K562 (cell line): ENCODE data around the gene BEST2. TPM values are rescaled to one million over a fixed set of nuclear protein-coding genes. Genes with fewer than 3 reads are reported as not detected.

Experiments used
- ATAC-seq: fragments of 200-7000 bp; cut with Tn5 transposase; 3 replicates; pipeline ENCODE4 v1.9.1; 2020; ENCODE audit warnings: moderate library complexity
- BruUV-seq: library from RNA; stranded (reverse); fragments of 400-500 nt; replicated peaks from 2 replicates; lab custom pipeline; 2021; lab: Mats Ljungman, UMichigan
- CTCF ChIA-PET: fragments of 300-600 bp; formaldehyde crosslinking; extraction: SDS; loops from one replicate; lab custom pipeline; 2021; ENCODE audit warnings: low intra/inter-chr PET ratio; lab: Yijun Ruan, JAX
- POLR2A ChIA-PET: fragments of 300-600, 350-650 bp; sonication (Branson Sonifier 250); formaldehyde crosslinking; extraction: SDS; loops from one replicate; lab custom pipeline; 2021; ENCODE audit warnings: antibody characterized with exemption, inconsistent platforms; lab: Yijun Ruan, JAX
- DNase-seq, 4 experiments: peaks; one replicate each; pipeline versions ENCODE4 v3.0.0 to v3.0.0-alpha.2; 2011 to 2018; ENCODE audit warnings: low spot score in 3 of 4, mixed read lengths in 3 of 4; ENCODE audit errors: extremely low read depth in 1 of 4
- FAIRE-seq: peaks from 2 replicates; lab custom pipeline; 2011; peaks lifted over from hg19 to GRCh38; lab: Jason Lieb, UNC
- H2AFZ ChIP-seq: 2 replicates; pipeline ENCODE4 v1.6.0; 2011; ENCODE audit warnings: low read depth, low read length, control low read depth, inconsistent platforms
- H3K27ac ChIP-seq: fragments of 200-600 bp; 3 replicates; pipeline ENCODE4 v1.8.0; 2011; ENCODE audit warnings: low read depth, mild to moderate bottlenecking, control low read depth, inconsistent platforms, low read length, moderate library complexity, mixed read lengths; ENCODE audit errors: extremely low read depth
- H3K27me3 ChIP-seq, 2 experiments: fragments of 300-600 bp in 1 of 2; 2 replicates in 1 of 2; 3 replicates in 1 of 2; pipeline versions ENCODE4 v1.6.0 to v1.8.0; 2011; ENCODE audit warnings: inconsistent platforms in 2 of 2, low read length in 2 of 2, mild to moderate bottlenecking in 1 of 2, mixed read lengths in 1 of 2, moderate library complexity in 1 of 2; ENCODE audit not compliant: control insufficient read depth in 2 of 2, insufficient read depth in 2 of 2
- H3K36me3 ChIP-seq: fragments of 300-600 bp; 3 replicates; pipeline ENCODE4 v1.8.0; 2011; ENCODE audit warnings: mild to moderate bottlenecking, low read length, inconsistent platforms; ENCODE audit not compliant: control insufficient read depth, insufficient read depth
- H3K4me1 ChIP-seq, 2 experiments: fragments of 200-600 bp in 1 of 2; replicated peaks in 1 of 2; 2 replicates in 1 of 2; 3 replicates in 1 of 2; pipeline versions ENCODE4 v1.5.1 to v1.8.0; 2011; ENCODE audit warnings: inconsistent platforms in 2 of 2, low read length in 2 of 2, mild to moderate bottlenecking in 1 of 2, mixed read lengths in 1 of 2, moderate library complexity in 1 of 2; ENCODE audit not compliant: control insufficient read depth in 2 of 2, insufficient read depth in 2 of 2
- H3K4me2 ChIP-seq: 2 replicates; pipeline ENCODE4 v1.6.1; 2011; ENCODE audit warnings: low read length, control low read depth, inconsistent platforms, mixed read lengths; ENCODE audit not compliant: insufficient read depth
- H3K4me3 ChIP-seq: fragments of 200-600 bp; sonication (generic), shearing (Covaris generic); 2 replicates; pipeline ENCODE4 v1.5.1; 2016; ENCODE audit warnings: control low read depth, inconsistent platforms
- H3K79me2 ChIP-seq: fragments of 200-600 bp; 3 replicates; pipeline ENCODE4 v1.8.0; 2011; ENCODE audit warnings: low read length, inconsistent platforms; ENCODE audit not compliant: control insufficient read depth, insufficient read depth
- H3K9ac ChIP-seq, 2 experiments: 2 replicates each; pipeline versions ENCODE4 v1.6.0 to v1.6.1; 2011; ENCODE audit warnings: low read depth in 2 of 2, low read length in 2 of 2, control low read depth in 1 of 2, inconsistent platforms in 1 of 2, mild to moderate bottlenecking in 1 of 2, mixed read lengths in 1 of 2; ENCODE audit not compliant: insufficient read depth in 1 of 2
- H3K9me1 ChIP-seq: one replicate; pipeline ENCODE4 v1.6.0; 2011; ENCODE audit warnings: inconsistent platforms, mild to moderate bottlenecking, low read length, moderate library complexity; ENCODE audit not compliant: control insufficient read depth, insufficient read depth
- H3K9me3 ChIP-seq: replicated peaks from 2 replicates; pipeline ENCODE4 v1.5.1; 2011; ENCODE audit warnings: low read depth, low read length, inconsistent platforms; ENCODE audit not compliant: control insufficient read depth, insufficient read depth
- H4K20me1 ChIP-seq: replicated peaks from 2 replicates; pipeline ENCODE4 v1.6.1; 2011; ENCODE audit warnings: low read length, inconsistent platforms, mixed read lengths; ENCODE audit not compliant: control insufficient read depth, insufficient read depth
- BCOR ChIP-seq: fragments of 450-650 bp; IDR thresholded peaks from 2 replicates; pipeline ENCODE4 v1.6.1; 2016
- CBX3 ChIP-seq, 2 experiments: IDR thresholded peaks; 1 replicate in 1 of 2; 2 replicates in 1 of 2; pipeline ENCODE4 v1.6.1; 2012; ENCODE audit warnings: inconsistent platforms in 2 of 2, low read length in 2 of 2, borderline replicate concordance in 1 of 2, control low read depth in 1 of 2
- ESRRB ChIP-seq: fragments of 250-450 bp; sonication (Bioruptor Pico); IDR thresholded peaks from 2 replicates; pipeline ENCODE4 v1.5.0; 2020; ENCODE audit warnings: mild to moderate bottlenecking, moderate library complexity, borderline replicate concordance
- FOXA3 ChIP-seq, 2 experiments: fragments of 450-650 bp in 1 of 2; sonication (generic) in 1 of 2; formaldehyde crosslinking; IDR thresholded peaks in 1 of 2; conservative IDR thresholded peaks in 1 of 2; 2 replicates each; pipeline versions ENCODE4 v1.4.0 to v1.8.0; 2020 to 2022; ENCODE audit warnings: mild to moderate bottlenecking in 2 of 2, missing genetic modification reagents in 1 of 2
- FOXM1 ChIP-seq, 2 experiments: fragments of 450-650 bp in 1 of 2; sonication (generic) in 1 of 2; formaldehyde crosslinking in 1 of 2; IDR thresholded peaks; 2 replicates each; pipeline versions ENCODE4 v1.6.1 to v1.9.0; 2017 to 2022; ENCODE audit warnings: low read depth in 2 of 2, mild to moderate bottlenecking in 2 of 2, missing genetic modification reagents in 1 of 2, moderate library complexity in 1 of 2
- JUN ChIP-seq, 2 experiments: sonication (generic) in 1 of 2; formaldehyde crosslinking in 1 of 2; IDR thresholded peaks; 2 replicates each; pipeline versions ENCODE4 v1.6.1 to v1.8.0; 2012 to 2022; ENCODE audit warnings: borderline replicate concordance in 2 of 2, mild to moderate bottlenecking in 2 of 2, improper control_type of control experiment in 1 of 2, low read depth in 1 of 2, low read length in 1 of 2, missing genetic modification reagents in 1 of 2
- KLF10 ChIP-seq: fragments of 250-450 bp; sonication (Bioruptor Pico); IDR thresholded peaks from 2 replicates; pipeline ENCODE4 v1.6.1; 2021; ENCODE audit warnings: matching md5 sums
- MIER1 ChIP-seq: fragments of 450-650 bp; IDR thresholded peaks from 2 replicates; pipeline ENCODE4 v1.6.1; 2016; ENCODE audit warnings: antibody characterized with exemption, mild to moderate bottlenecking, low read depth
- NFE2 ChIP-seq: IDR thresholded peaks from 2 replicates; pipeline ENCODE4 v1.6.1; 2014; ENCODE audit warnings: antibody characterized with exemption, low read depth
- NFYB ChIP-seq: IDR thresholded peaks from 2 replicates; pipeline ENCODE4 v1.6.1; 2011; ENCODE audit warnings: mild to moderate bottlenecking, moderate library complexity; ENCODE audit not compliant: insufficient read length; ENCODE audit errors: extremely low read depth
- NR4A1 ChIP-seq, 2 experiments: fragments of 250-450 bp in 1 of 2; fragments of 450-650 bp in 1 of 2; sonication (Bioruptor Pico) in 1 of 2; IDR thresholded peaks; 2 replicates each; pipeline versions ENCODE4 v1.4.0 to v1.6.1; 2016 to 2020; ENCODE audit warnings: mild to moderate bottlenecking in 2 of 2, missing compliant biosample characterization in 1 of 2, missing genetic modification characterization in 1 of 2, moderate library complexity in 1 of 2
- POLR2A ChIP-seq: fragments of 450-650 bp; conservative IDR thresholded peaks from 2 replicates; pipeline ENCODE4 v1.6.1; 2016
- RBFOX2 ChIP-seq: fragments of 200-400 bp; formaldehyde crosslinking; IDR thresholded peaks from 2 replicates; pipeline ENCODE4 v1.6.1; 2017; ENCODE audit warnings: low read depth, mild to moderate bottlenecking, low read length, moderate library complexity
- RFX1 ChIP-seq: fragments of 450-650 bp; IDR thresholded peaks from 2 replicates; pipeline ENCODE4 v1.6.1; 2016; ENCODE audit warnings: mild to moderate bottlenecking, moderate library complexity
- SMAD1 ChIP-seq: fragments of 150-350 bp; IDR thresholded peaks from 2 replicates; pipeline ENCODE4 v1.6.1; 2014; ENCODE audit warnings: low read length, low read depth; ENCODE audit not compliant: partially characterized antibody
- ZNF184 ChIP-seq: sonication (generic); formaldehyde crosslinking; IDR thresholded peaks from 2 replicates; pipeline ENCODE4 v1.5.0; 2020; ENCODE audit warnings: missing genetic modification reagents
- ZNF316 ChIP-seq: fragments of 450-650 bp; IDR thresholded peaks from 2 replicates; pipeline ENCODE4 v1.6.1; 2016
- ZNF79 ChIP-seq: fragments of 250-450 bp; sonication (Bioruptor Pico); IDR thresholded peaks from 2 replicates; pipeline ENCODE4 v1.4.0; 2020; ENCODE audit warnings: low read depth, mild to moderate bottlenecking, moderate library complexity
- WGBS: fragments of 100-300 bp; shearing (Covaris generic); methylation state at CpG from one replicate; pipeline ENCODE4 v1.1.6; 2016; ENCODE audit warnings: low coverage, mixed read lengths; ENCODE audit not compliant: insufficient coverage; ENCODE audit errors: missing lambda C conversion rate; 5-methylcytosine and 5-hydroxymethylcytosine counted together
- in situ Hi-C: fragments of 300-500 bp; cut with MboI; formaldehyde crosslinking; loops from 4 replicates; pipeline ENCODE4 v1.15.0; 2018; ENCODE audit warnings: inconsistent platforms, mixed read lengths
- intact Hi-C: fragments of 100-400 bp; cut with micrococcal nuclease; formaldehyde crosslinking; loops from 2 replicates; pipeline ENCODE4 v1.14.2; 2022
- polyA plus RNA-seq, 8 experiments: library from polyadenylated mRNA; depleted of rRNA in 4 of 8; stranded (reverse) in 5 of 8; unstranded in 3 of 8; fragments of >200 nt; fragmentation: Nextera tagmentation in 2 of 8; fragmentation: Illumina TruSeq in 1 of 8; extraction: Ambion mirVana in 2 of 8; extraction: Trizol in 1 of 8; gene quantifications; 2 replicates each; pipeline versions ENCODE4 v1.2.1 to v1.2.3, GENCODE V29; 2011 to 2014; ENCODE audit warnings: inconsistent platforms in 1 of 8, missing spikeins in 1 of 8
- total RNA-seq, 7 experiments: library from RNA; depleted of rRNA in 6 of 7; stranded (reverse); fragments of >200 nt in 6 of 7; fragmentation: Illumina TruSeq in 2 of 7; extraction: Trizol in 2 of 7; gene quantifications; 2 replicates each; pipeline versions ENCODE4 v1.2.1 to v1.2.3, GENCODE V29; 2011 to 2021; ENCODE audit warnings: low replicate concordance in 1 of 7
- TF ChIP-seq, protein P1 (sequence below), 2 experiments: IDR thresholded peaks in 1 of 2; conservative IDR thresholded peaks in 1 of 2; 2 replicates each; pipeline ENCODE4 v1.6.1; 2016; ENCODE audit warnings: low read depth in 2 of 2, mild to moderate bottlenecking in 1 of 2, missing compliant biosample characterization in 1 of 2, missing genetic modification characterization in 1 of 2, moderate library complexity in 1 of 2

The BEST2 gene
- total and polyA plus RNA-seq, 9 of the 15 experiments (the other 6 are each of a cell fraction or from before 2014, with no cell fraction given) = not detected

DNA sequence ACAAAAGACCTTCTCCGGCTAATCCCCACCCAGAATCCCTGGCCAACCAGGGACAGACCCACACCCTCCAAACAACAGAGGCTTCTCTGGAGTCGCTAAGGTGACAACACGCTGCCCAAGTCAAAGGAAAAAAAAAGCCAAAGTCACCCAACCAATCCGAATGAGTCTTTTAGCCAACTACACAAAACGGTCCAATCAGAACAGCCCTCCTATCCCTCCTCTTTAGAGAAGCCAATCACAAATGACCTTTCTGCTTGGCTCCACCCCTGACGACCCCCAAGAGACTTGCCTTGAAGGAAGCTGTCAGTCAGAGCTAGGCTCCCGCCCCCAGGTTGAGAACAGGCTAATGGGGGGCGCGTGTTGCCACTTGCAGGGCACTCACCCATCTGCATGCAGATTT, 48.5 kb upstream of the BEST2 start:
- 79% methylated on average over 9 of the region's 9 CpGs for WGBS
- DNase-seq (peak; percentile 77 to 90 (median 86)), ATAC-seq (peak; percentile 87), FAIRE-seq (peak; percentile 90)
- peaks cover 2% of the 10 kb centered on the region for H3K9me1 ChIP-seq
- 0 out of 4 replicates have a peak overlapping the region, but pooled peaks of 1 of the 2 experiments have one; percentile 24 for H3K9ac ChIP-seq
- ChIA-PET CTCF (no interaction called here), POLR2A (interaction anchor here (0.6 to 0.7 kb wide), 2 partner anchors 20 to 49 kb away, joined by 3 read pairs; partner anchors contain the start of gene BEST2)
- H2AFZ ChIP-seq = no peak overlapping the region
- H3K4me1 ChIP-seq = peaks cover 0 to 27% of the 10 kb centered on the region in 2 experiments; a peak in 1 of 5 replicates
- H3K79me2 ChIP-seq = no peaks in the 10 kb centered on the region; the same call in 2 of the 3 replicates
- H4K20me1 ChIP-seq = no peaks in the 10 kb centered on the region
- in situ Hi-C loops = no loop called here
- no TSS peak for BruUV-seq
- H3K9me3 ChIP-seq = no peaks in the 10 kb centered on the region
- peaks cover 92% of the 10 kb centered on the region for H3K36me3 ChIP-seq
- no peak overlapping the region for H3K27ac ChIP-seq
- intact Hi-C loops = no loop called here
- no peaks in the 10 kb centered on the region for H3K27me3 ChIP-seq
- no peak overlapping the region for H3K4me3 ChIP-seq
- no peak overlapping the region for H3K4me2 ChIP-seq
- TF ChIP-seq FOXA3 (CRISPR knock-in tag; conservative IDR thresholded peaks at IDR 0.05 in 1 of 2, IDR thresholded peaks at IDR 0.05 in 1 of 2) (no peak), ZNF184 (CRISPR knock-in tag) (no peak), NFYB (peak; percentile 60), ZNF316 (peak; percentile 31; the same call in 1 of the 2 replicates), ZNF79 (CRISPR knock-in tag) (no peak), POLR2A (0 out of 2 replicates have a peak, but pooled peaks have one; percentile 0), BCOR (no peak), NFE2 (no peak), NR4A1 (CRISPR knock-in tag; IDR thresholded peaks at IDR 0.05) (no peak), NR4A1 (tag; IDR thresholded peaks at IDR 0.05) (no peak), RFX1 (peak; percentile 14; the same call in 1 of the 2 replicates), SMAD1 (no peak), ESRRB (no peak), KLF10 (CRISPR knock-in tag) (no peak), RBFOX2 (no peak; the same call in 1 of the 2 replicates), JUN (IDR thresholded peaks at IDR 0.05; ENCODE audit: borderline replicate concordance, low read depth, low read length) (no peak), JUN (CRISPR knock-in tag; IDR thresholded peaks at IDR 0.05; ENCODE audit: borderline replicate concordance) (no peak), FOXM1 (IDR thresholded peaks at IDR 0.05; ENCODE audit: low read depth) (no peak), FOXM1 (CRISPR knock-in tag; IDR thresholded peaks at IDR 0.05; ENCODE audit: low read depth) (no peak), CBX3 (IDR thresholded peaks at IDR 0.05; ENCODE audit: borderline replicate concordance in 1 of 2, low read length in 2 of 2) (no peak), MIER1 (no peak)
- TF ChIP-seq, protein P1, sequence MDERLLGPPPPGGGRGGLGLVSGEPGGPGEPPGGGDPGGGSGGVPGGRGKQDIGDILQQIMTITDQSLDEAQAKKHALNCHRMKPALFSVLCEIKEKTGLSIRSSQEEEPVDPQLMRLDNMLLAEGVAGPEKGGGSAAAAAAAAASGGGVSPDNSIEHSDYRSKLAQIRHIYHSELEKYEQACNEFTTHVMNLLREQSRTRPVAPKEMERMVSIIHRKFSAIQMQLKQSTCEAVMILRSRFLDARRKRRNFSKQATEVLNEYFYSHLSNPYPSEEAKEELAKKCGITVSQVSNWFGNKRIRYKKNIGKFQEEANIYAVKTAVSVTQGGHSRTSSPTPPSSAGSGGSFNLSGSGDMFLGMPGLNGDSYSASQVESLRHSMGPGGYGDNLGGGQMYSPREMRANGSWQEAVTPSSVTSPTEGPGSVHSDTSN (CRISPR knock-in tag; IDR thresholded peaks at IDR 0.05; ENCODE audit: low read depth) = no peak
- TF ChIP-seq, protein P1 (tag; conservative IDR thresholded peaks at IDR 0.05; ENCODE audit: low read depth) = 0 out of 2 replicates have a peak, but pooled peaks have one; percentile 8
